GM12878 (cell line): ENCODE results near the gene TSPAN7. TPM values are rescaled to one million over a fixed set of nuclear protein-coding genes. Genes with fewer than 3 reads are reported as not detected.

Experiments used
- CUX1 ChIP-seq: IDR thresholded peaks from 2 replicates; pipeline ENCODE4 v1.6.1; 2012; ENCODE audit warnings: improper control_type of control experiment, low read depth, low read length; ENCODE audit not compliant: insufficient replicate concordance
- E4F1 ChIP-seq: fragments of 450-650 bp; IDR thresholded peaks from 2 replicates; pipeline ENCODE4 v1.6.1; 2018; ENCODE audit warnings: borderline replicate concordance, mild to moderate bottlenecking; ENCODE audit not compliant: partially characterized antibody
- EGR1 ChIP-seq, 2 experiments: IDR thresholded peaks; 1 replicate in 1 of 2; 2 replicates in 1 of 2; pipeline ENCODE4 v1.6.1; 2011 to 2012; ENCODE audit warnings: low read depth in 2 of 2, low read length in 2 of 2, borderline replicate concordance in 1 of 2, mild to moderate bottlenecking in 1 of 2, moderate library complexity in 1 of 2
- IKZF2 ChIP-seq, 2 experiments: fragments of 450-650 bp; IDR thresholded peaks; 2 replicates each; pipeline ENCODE4 v1.6.1; 2017; ENCODE audit warnings: mild to moderate bottlenecking in 2 of 2, moderate library complexity in 2 of 2
- MTA2 ChIP-seq: fragments of 450-650 bp; IDR thresholded peaks from 2 replicates; pipeline ENCODE4 v1.6.1; 2016; ENCODE audit warnings: low read depth, mild to moderate bottlenecking, moderate library complexity
- NFYB ChIP-seq: IDR thresholded peaks from 2 replicates; pipeline ENCODE4 v1.6.1; 2011; ENCODE audit warnings: low read depth, mild to moderate bottlenecking, low read length, improper control_type of control experiment, moderate library complexity; ENCODE audit not compliant: insufficient read depth
- TBL1XR1 ChIP-seq: IDR thresholded peaks from 2 replicates; pipeline ENCODE4 v1.6.1; 2012; ENCODE audit warnings: low read depth, low read length, improper control_type of control experiment
- polyA plus RNA-seq, 11 experiments: library from polyadenylated mRNA; depleted of rRNA in 4 of 11; unstranded in 6 of 11; stranded (reverse) in 5 of 11; fragments of >200 nt; fragmentation: Nextera tagmentation in 4 of 11; fragmentation: Illumina TruSeq in 1 of 11; extraction: Ambion mirVana in 4 of 11; extraction: Trizol in 1 of 11; gene quantifications; 1 replicate in 1 of 11; 2 replicates in 10 of 11; pipeline versions ENCODE4 v1.2.1 to v1.2.3, GENCODE V29; 2011 to 2016; ENCODE audit warnings: inconsistent platforms in 2 of 11, missing spikeins in 2 of 11, low read depth in 1 of 11
- total RNA-seq, 4 experiments: library from RNA; depleted of rRNA in 3 of 4; stranded (reverse); fragments of >200 nt in 3 of 4; fragmentation: Illumina TruSeq in 1 of 4; extraction: Trizol in 1 of 4; gene quantifications; 2 replicates each; pipeline versions ENCODE4 v1.2.1 to v1.2.3, GENCODE V29; 2013 to 2021

TSPAN7 gene
- total and polyA plus RNA-seq, 10 of the 15 experiments (the other 5 are each of a cell fraction or from before 2014, with no cell fraction given), result 0.04 to 0.77 (median 0.14) TPM; not detected in 4

GRCh38 chrX:38660395-38661102, 99.2 kb downstream of the TSPAN7 start (continued):
- no peak for TF ChIP-seq CUX1
- TF ChIP-seq TBL1XR1, result no peak
- no peak for TF ChIP-seq EGR1 (IDR thresholded peaks at IDR 0.05; ENCODE audit: borderline replicate concordance in 1 of 2, low read depth in 2 of 2, low read length in 2 of 2)
- TF ChIP-seq IKZF2 (IDR thresholded peaks at IDR 0.05), result no peak
- TF ChIP-seq E4F1, result no peak
- TF ChIP-seq MTA2, result no peak
- no peak for TF ChIP-seq NFYB
